Thyroid gland (tissue), 4 donors: ENCODE results near the gene ORAI2. TPM values are rescaled to one million over a fixed set of nuclear protein-coding genes. Genes with fewer than 3 reads are reported as not detected.
"Not testable (repeated sequence)": the region's sequence is repeated elsewhere in the genome, so short reads cannot be mapped to it uniquely, and the experiment has no call there.

Experiments used
- DNase-seq, 2 donors: peaks; one replicate each; pipeline ENCODE4 v3.0.0-alpha.2; 2019
- H3K27ac ChIP-seq, 3 donors: fragments of 200-600 bp; sonication (generic); 1 replicate in 2 of 3; 2 replicates in 1 of 3; pipeline ENCODE4 v1.5.1; 2016 to 2019; ENCODE audit warnings: mild to moderate bottlenecking in 1 of 3, moderate library complexity in 1 of 3
- H3K27me3 ChIP-seq: fragments of 200-600 bp; sonication (generic); one replicate; pipeline ENCODE4 v1.5.1; 2019
- H3K36me3 ChIP-seq, 2 donors: fragments of 200-600 bp; sonication (generic); one replicate each; pipeline ENCODE4 v1.5.1; 2016 to 2019
- H3K4me1 ChIP-seq, 2 donors: fragments of 200-600 bp; sonication (generic); one replicate each; pipeline ENCODE4 v1.5.1; 2017 to 2019
- H3K4me3 ChIP-seq, 3 donors: fragments of 200-600 bp; sonication (generic); replicated peaks in 1 of 3; 1 replicate in 2 of 3; 2 replicates in 1 of 3; pipeline ENCODE4 v1.5.1; 2016; ENCODE audit warnings: mild to moderate bottlenecking in 1 of 3
- H3K9me3 ChIP-seq: fragments of 200-600 bp; sonication (generic); one replicate; pipeline ENCODE4 v1.5.1; 2017
- WGBS, 2 donors: methylation state at CpG; one replicate each; pipeline ENCODE4 v1.1.5; 2017; 5-methylcytosine and 5-hydroxymethylcytosine counted together
- intact Hi-C: fragments of 100-400 bp; cut with DNase I; formaldehyde crosslinking; loops from one replicate; pipeline ENCODE4 v1.15.1; 2023
- microRNA-seq: library from miRNA; unstranded; fragments of <30 nt; microRNA quantifications from one replicate; pipeline ENCODE4, GENCODE V29; 2016
- small RNA-seq: library from RNA; depleted of rRNA; stranded (forward); fragments of <200 nt; gene quantifications from one replicate; pipeline ENCODE3, GENCODE V24; 2016
- total RNA-seq, 4 donors: library from RNA; depleted of rRNA; stranded (reverse); fragments of >200 nt; gene quantifications; one replicate each; pipeline ENCODE4 v1.2.3, GENCODE V29; 2016

ORAI2 gene
- total RNA-seq, 4 donors from 2014 or later, result 41.8 to 133 (median 81.4) TPM

GRCh38 chr7:102505298-102506185 is 72.2 kb downstream of the ORAI2 start:
- H3K27me3 ChIP-seq, H3K27ac ChIP-seq, H3K4me1 ChIP-seq, intact Hi-C loops, DNase-seq, H3K9me3 ChIP-seq, H3K4me3 ChIP-seq, H3K36me3 ChIP-seq: not testable (repeated sequence)
- WGBS, 2 donors, result 83% methylated on average over 5 of the region's 24 CpGs; no CpG with 5 or more reads in 1 of the 2 donors

Small RNAs within 50 kb of the gene (microRNA-seq; reads per million reads assigned to microRNA genes)
- gene MIR4467 (not detected), gene MIR5090 (5.9 reads per million, percentile 13 among the genes with 10 or more reads in this experiment), gene MIR548O (not detected)

Small RNAs within 50 kb of the gene (small RNA-seq; reads per million reads assigned to genes)
- gene MIR548O, result not detected

Other genes starting within 250 kb of the ORAI2 start
- 10 to 100 TPM in 3 of 4 donors, 1 to 10 TPM in 1; 7.7 to 19.3 (median 14.6) TPM for gene SH2B2, start 146.7 kb upstream of the ORAI2 start, total RNA-seq
- gene SPDYE6, start 77.1 kb upstream of the ORAI2 start, total RNA-seq, result not detected
- 10 to 100 TPM; 31.8 to 43.7 (median 37.7) TPM for gene PRKRIP1, start 37.2 kb upstream of the ORAI2 start, total RNA-seq
- 10 to 100 TPM; 16.9 to 42.2 (median 28.6) TPM for gene ALKBH4, start 31.3 kb downstream of the ORAI2 start, total RNA-seq
- gene LRWD1, start 31.4 kb downstream of the ORAI2 start, total RNA-seq, result 10 to 100 TPM; 11.4 to 23.5 (median 16.4) TPM
- 10 to 100 TPM in 3 of 4 donors, 1 to 10 TPM in 1; 6.9 to 31.5 (median 20.8) TPM for gene POLR2J, start 45.3 kb downstream of the ORAI2 start, total RNA-seq
- 10 to 100 TPM in 1 of 4 donors, 1 to 10 TPM in 2, under 1 TPM in 1; 0.98 to 14.6 (median 6.4) TPM for gene RASA4B, start 84.2 kb downstream of the ORAI2 start, total RNA-seq
- 10 to 100 TPM in 2 of 4 donors, 1 to 10 TPM in 2; 2.7 to 19.5 (median 13.2) TPM for gene UPK3BL2, start 110.1 kb downstream of the ORAI2 start, total RNA-seq
- gene SPDYE2, start 117.7 kb downstream of the ORAI2 start, total RNA-seq, result under 1 TPM in 1 of 4 donors, not detected in 3; 0.45 TPM
- gene POLR2J3, start 139.0 kb downstream of the ORAI2 start, total RNA-seq, result 10 to 100 TPM; 26.2 to 66.7 (median 31.9) TPM
- gene RASA4, start 183.2 kb downstream of the ORAI2 start, total RNA-seq, result 10 to 100 TPM; 11.9 to 47.8 (median 28.7) TPM
- 10 to 100 TPM; 14.2 to 57.6 (median 44.9) TPM for gene UPK3BL1, start 209.2 kb downstream of the ORAI2 start, total RNA-seq
- not detected for gene SPDYE2B, start 216.7 kb downstream of the ORAI2 start, total RNA-seq
- 10 to 100 TPM in 1 of 4 donors, 1 to 10 TPM in 3; 2.0 to 10.3 (median 3.0) TPM for gene POLR2J2, start 238.1 kb downstream of the ORAI2 start, total RNA-seq